GM18907 (cell line): Measurements from ENCODE around the gene PTPN12.

ENCODE experiments used
- ATAC-seq: cut with Tn5 transposase; IDR thresholded peaks from one replicate; pipeline ENCODE4 v1.9.1; 2021; ENCODE audit warnings: mild to moderate bottlenecking, moderate library complexity; ENCODE audit not compliant: unreplicated experiment

PTPN12 gene

DNA sequence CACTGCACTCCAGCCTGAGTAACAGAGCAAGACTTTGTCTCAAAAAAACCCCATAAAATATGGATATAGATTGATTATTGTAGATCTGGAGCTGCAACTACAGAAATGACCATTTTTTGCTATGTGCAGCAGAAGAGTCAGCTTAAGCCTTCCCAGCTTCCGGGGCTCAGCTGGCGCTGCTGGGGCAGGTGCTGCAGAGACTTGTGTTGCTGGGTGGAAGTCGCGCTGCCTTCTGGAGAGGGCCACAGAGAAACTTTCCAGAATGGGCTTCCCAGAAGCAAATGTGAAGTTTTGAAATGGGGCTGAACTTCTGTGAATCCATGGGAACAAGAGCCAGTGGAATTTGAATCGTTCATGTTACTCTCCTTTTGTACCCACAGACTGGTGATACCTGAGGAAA is 121.8 kb downstream of the PTPN12 start:
- ATAC-seq: no peak

DNA sequence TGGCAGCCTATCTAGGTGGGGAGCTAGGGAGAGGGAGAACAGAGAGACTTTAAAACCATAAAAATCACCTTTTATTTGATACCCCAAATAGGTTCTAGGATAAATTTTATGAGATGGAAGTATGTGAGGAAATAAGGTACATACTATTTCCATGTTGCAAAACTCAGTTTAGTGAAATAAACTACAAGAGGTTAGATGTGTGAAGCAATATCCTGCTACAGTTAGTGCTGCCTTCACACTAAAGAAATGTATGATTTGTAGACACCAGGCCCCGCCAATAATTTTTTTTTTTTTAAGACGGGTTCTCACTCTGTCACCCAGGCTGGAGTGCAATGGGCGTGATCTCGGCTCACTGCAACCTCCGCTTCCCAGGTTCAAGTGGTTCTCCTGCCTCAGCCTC is 124.7 kb downstream of the PTPN12 start:
- ATAC-seq: no peak

DNA sequence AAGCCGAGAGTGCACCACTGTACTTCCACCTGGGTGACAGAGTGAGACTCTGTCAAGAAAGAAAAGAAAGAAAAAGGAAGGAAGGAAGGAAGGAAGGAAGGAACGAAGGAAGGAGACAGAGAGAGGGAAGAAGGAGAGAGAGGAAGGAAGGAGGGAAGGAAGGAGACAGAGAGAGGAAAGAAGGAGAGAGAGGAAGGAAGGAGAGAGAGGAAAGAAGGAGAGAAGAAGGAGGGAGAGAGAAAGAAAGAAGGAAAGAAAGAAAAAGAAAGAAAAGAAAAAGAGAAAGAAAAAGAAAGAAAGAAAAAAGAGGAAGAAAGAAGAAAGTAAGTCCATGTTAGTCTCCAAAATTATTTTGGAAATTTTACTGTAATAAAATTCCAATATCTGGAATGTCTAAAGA is 125.8 kb downstream of the PTPN12 start:
- no peak for ATAC-seq

DNA sequence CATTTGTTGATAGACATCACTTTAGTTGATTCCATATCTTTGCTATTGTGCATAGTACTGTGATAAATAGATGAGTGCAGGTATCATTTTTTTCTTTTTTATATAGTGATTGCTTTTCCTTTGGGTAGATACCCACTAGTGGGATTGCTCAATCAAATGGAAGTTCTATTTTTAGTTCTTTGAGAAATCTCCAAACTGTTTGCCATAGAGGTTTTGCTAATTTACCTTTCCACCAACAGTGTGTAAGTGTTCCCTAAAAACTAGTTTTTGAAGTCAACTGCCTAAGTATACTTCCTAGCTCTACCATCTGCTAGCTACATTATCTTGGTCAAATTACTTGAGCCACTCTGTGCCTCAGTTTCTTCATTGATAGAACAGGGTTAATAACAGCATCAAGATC is 127.6 kb downstream of the PTPN12 start:
- ATAC-seq: no peak

DNA sequence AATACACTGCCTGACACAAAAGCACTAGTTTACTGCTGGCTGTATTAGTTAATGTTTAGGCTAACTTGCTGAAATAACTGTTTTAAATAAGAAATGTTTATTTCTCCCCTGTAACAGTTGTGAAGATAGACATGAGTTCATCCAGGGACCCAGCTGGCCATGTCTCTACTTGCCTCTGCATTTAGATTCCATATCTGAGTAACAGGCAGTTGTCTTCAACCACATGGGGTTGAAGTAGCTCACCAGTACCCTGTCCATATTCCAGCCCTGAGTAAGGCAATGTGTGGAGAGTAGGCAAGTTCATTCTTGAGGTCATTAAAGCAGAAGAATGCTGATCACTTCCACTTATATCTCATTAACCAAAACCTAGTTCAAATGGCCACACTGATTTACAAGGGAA is 128.1 kb downstream of the PTPN12 start:
- no peak for ATAC-seq

DNA sequence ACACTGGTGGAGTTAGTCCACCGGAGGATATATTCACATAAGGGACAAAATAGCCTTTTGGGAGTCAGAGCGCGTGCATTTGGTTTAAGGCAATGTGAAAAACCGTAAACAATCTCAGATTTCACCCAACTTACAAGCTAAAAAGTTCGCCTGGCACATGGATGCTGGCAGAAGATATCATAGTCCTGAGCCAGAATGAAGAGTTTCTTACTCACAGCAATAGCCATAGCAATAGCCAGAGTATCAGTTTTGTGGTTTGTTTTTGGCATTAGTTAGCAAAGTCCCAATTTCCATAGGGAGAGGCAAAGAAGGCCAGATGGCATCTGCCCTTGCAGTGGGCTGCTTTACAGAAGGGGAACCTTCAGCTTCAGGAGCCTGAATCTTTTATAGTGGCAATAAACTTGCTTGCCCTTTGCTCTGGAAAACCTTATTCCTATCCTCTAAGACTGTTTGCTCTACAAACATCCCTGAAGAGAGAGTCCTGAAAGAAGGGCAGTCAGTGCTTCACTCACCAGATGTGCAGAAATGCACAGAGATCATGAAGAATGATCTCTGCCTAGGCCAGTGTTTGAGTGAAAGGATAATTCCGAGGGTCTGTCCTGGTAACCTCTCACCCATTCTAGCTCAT is 130.5 kb downstream of the PTPN12 start:
- ATAC-seq: no peak

DNA sequence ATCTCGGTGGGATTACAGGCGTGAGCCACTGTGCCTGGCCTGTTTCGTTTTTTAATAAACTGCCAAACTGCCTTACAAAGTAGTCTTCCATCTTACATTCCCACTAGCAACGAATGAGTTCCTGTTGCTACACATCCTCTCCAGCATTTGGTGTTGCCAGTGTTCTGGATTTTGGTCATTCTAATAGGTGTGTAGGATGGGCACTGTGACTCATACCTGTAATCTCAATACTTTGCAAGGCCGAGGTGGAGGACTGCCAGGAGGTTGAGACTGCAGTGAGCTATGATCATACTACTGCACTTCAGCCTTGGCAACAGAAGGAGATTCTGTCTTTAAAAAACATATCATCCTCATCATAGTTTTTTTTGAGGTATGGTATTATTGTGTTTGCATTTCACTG is 137.8 kb downstream of the PTPN12 start:
- ATAC-seq: peak; percentile 69

DNA sequence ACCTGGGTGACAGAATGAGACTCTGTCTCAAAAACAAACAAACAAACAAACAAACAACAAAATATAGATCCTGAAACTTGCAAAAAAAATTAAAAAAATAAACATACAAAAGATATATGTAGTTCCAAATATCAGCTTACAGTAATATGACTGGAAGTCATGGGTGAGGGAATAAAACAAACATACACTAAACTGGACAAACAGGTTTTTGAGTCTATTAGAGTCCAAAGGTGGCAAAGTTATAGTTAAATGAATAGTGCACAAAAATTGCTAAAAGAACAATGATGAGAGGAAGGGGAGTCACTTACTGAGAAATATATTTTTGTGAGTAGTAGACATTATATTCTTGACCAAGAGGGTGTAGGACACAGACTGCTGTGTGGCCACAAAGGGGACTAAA is 142.5 kb downstream of the PTPN12 start:
- no peak for ATAC-seq

DNA sequence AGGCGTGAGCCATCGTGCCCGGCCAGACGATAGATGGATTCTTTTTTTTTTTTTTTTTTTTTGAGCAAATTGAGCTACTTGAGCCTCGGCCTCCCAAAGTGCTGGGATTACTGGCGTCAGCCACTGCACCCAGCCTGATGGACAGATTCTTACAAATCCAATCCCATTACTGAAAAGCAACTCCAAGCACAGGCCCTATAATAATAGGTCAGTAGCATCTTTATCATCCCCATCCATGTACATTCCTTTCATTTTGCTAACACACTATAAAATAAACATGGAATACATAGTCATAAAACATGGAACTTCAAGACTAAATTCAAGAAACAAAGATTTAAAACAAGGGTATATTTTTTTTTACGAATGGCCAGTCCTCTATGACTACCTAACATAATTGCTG is 143.2 kb downstream of the PTPN12 start:
- ATAC-seq: no peak

DNA sequence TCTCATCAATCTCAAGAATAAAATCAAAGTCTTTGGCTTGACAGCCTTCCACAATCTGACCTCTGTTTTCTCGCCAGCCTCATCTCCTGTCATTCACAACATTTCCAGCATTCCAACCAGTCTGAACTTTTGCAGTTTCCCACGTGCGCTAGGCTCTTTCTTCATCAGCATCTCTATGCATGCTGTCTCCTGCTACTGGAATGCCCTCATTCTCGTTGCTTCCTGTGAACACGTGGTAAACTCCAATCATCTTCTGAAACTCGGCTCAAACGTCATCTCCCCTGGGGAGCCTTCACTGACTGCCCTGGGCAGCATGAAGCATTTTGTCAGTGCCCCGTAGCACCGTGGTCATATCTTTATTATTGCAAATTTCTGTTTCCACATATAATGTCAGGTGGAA is 146.9 kb downstream of the PTPN12 start:
- no peak for ATAC-seq

DNA sequence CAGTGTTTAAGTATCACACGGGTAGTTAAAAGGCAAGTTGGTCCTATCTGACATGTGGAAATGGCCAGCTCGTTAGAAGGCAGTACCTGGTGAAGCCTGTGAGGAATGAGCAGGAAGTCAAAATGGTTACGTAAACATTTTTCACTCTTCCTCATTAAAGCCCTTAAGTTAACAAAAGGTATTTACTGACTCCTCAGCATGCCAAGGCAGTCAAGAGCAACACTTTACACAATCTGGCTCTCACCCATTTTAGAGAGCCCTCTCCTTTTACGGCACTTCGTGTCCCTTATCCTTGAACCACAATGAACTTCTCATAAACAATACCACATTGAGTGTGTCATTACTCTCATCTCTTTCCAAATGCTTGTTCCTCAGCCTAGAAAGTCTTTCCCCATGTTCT is 148.1 kb downstream of the PTPN12 start:
- ATAC-seq: no peak

DNA sequence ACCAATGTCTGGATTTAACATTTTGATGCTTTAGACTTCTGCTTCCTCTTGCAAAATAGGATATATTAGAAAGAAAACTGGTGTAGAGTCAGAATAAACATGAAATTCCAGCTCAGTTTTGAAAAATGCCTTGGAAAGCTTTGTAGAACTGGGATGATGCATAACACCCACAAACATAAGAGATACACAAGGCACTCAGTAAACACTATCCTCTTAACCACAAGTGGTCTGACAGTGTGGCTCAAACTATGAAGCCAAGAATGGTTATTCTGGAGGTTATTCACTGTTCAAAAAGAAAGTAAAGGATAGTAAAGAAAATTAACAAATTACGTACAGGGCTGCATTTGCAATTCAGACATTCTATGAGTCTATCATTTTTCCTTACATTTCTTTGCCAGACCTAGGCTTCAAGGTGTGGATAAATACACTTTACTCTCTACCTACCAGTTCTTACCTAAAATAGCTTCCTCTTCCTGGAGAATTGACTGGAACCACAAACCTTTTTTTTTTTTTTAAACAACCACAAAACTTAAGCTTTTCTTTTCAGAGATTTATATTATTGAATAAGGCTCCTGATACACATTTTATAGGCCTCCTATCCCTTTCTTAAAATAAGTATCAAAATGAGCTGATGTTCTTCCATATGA is 150.1 kb downstream of the PTPN12 start:
- no peak for ATAC-seq

DNA sequence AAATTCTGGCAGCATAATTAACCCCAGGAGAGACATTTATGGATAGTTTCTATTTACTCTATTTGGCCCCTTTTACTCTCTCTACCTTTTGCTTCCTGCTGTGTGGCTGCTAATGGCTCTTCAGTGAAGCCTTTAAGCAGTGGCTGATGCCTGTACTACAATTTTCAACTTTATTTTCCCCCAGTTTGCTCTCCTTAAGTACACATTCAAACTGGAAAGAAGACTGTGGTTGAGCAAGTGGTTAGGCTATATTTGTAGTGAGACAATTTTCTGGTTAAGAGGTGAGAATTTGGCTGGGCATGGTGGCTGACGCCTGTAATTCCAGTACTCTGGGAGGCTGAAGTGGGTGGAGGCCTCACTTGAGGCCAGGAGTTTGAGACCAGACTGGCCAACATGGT is 150.7 kb downstream of the PTPN12 start:
- no peak for ATAC-seq
